K562 (cell line): Measurements from ENCODE around the gene GALNS. TPM values are rescaled to one million over a fixed set of nuclear protein-coding genes. Genes with fewer than 3 reads are reported as not detected.

Source experiments
- CBFA2T2 ChIP-seq: fragments of 450-650 bp; conservative IDR thresholded peaks from 2 replicates; pipeline ENCODE4 v1.6.1; 2017; ENCODE audit warnings: mild to moderate bottlenecking
- DPF2 ChIP-seq: fragments of 450-650 bp; IDR thresholded peaks from 2 replicates; pipeline ENCODE4 v1.6.1; 2016
- FOXM1 ChIP-seq, 2 experiments: fragments of 450-650 bp in 1 of 2; sonication (generic) in 1 of 2; formaldehyde crosslinking in 1 of 2; IDR thresholded peaks; 2 replicates each; pipeline versions ENCODE4 v1.6.1 to v1.9.0; 2017 to 2022; ENCODE audit warnings: low read depth in 2 of 2, mild to moderate bottlenecking in 2 of 2, missing genetic modification reagents in 1 of 2, moderate library complexity in 1 of 2
- HEY1 ChIP-seq: fragments of 250-450 bp; sonication (Bioruptor Pico); IDR thresholded peaks from 2 replicates; pipeline ENCODE4 v1.5.0; 2020; ENCODE audit warnings: mild to moderate bottlenecking, moderate library complexity, borderline replicate concordance
- SETDB1 ChIP-seq: IDR thresholded peaks from one replicate; pipeline ENCODE4 v1.6.1; 2012; ENCODE audit warnings: low read length, control low read depth, inconsistent platforms
- SMC3 ChIP-seq: conservative IDR thresholded peaks from 2 replicates; pipeline ENCODE4 v1.6.1; 2011; ENCODE audit warnings: low read depth, low read length, improper control_type of control experiment; ENCODE audit not compliant: insufficient read depth
- SRSF3 ChIP-seq: fragments of 200-400 bp; formaldehyde crosslinking; IDR thresholded peaks from 2 replicates; pipeline ENCODE4 v1.6.1; 2016; ENCODE audit warnings: mild to moderate bottlenecking, low read length, moderate library complexity; ENCODE audit not compliant: insufficient read depth
- STAT6 ChIP-seq: sonication (generic); formaldehyde crosslinking; IDR thresholded peaks from 2 replicates; pipeline ENCODE4 v1.8.1; 2023; ENCODE audit warnings: mild to moderate bottlenecking, missing genetic modification reagents
- TARDBP ChIP-seq: fragments of 450-650 bp; IDR thresholded peaks from 2 replicates; pipeline ENCODE4 v1.6.1; 2016
- TEAD4 ChIP-seq, 2 experiments: sonication (generic) in 1 of 2; formaldehyde crosslinking in 1 of 2; IDR thresholded peaks; 2 replicates each; pipeline versions ENCODE4 v1.6.1 to v1.8.0; 2012 to 2022; ENCODE audit warnings: borderline replicate concordance in 1 of 2, inconsistent platforms in 1 of 2, low read length in 1 of 2, mild to moderate bottlenecking in 1 of 2, missing genetic modification reagents in 1 of 2
- ZBTB40 ChIP-seq, 2 experiments: fragments of 450-650 bp in 1 of 2; sonication (generic) in 1 of 2; formaldehyde crosslinking in 1 of 2; IDR thresholded peaks; 2 replicates each; pipeline versions ENCODE4 v1.7.1 to v1.9.0; 2016 to 2022; ENCODE audit warnings: inconsistent platforms in 1 of 2, mild to moderate bottlenecking in 1 of 2, missing genetic modification reagents in 1 of 2
- ZNF184 ChIP-seq: sonication (generic); formaldehyde crosslinking; IDR thresholded peaks from 2 replicates; pipeline ENCODE4 v1.5.0; 2020; ENCODE audit warnings: missing genetic modification reagents
- ZNF23 ChIP-seq: fragments of 250-450 bp; sonication (Bioruptor Pico); IDR thresholded peaks from 2 replicates; pipeline ENCODE4 v1.4.0; 2020; ENCODE audit warnings: mild to moderate bottlenecking
- ZNF668 ChIP-seq: fragments of 250-450 bp; sonication (Bioruptor Pico); IDR thresholded peaks from 2 replicates; pipeline ENCODE4 v1.8.0; 2022; ENCODE audit warnings: mild to moderate bottlenecking, inconsistent platforms
- polyA plus RNA-seq, 8 experiments: library from polyadenylated mRNA; depleted of rRNA in 4 of 8; stranded (reverse) in 5 of 8; unstranded in 3 of 8; fragments of >200 nt; fragmentation: Nextera tagmentation in 2 of 8; fragmentation: Illumina TruSeq in 1 of 8; extraction: Ambion mirVana in 2 of 8; extraction: Trizol in 1 of 8; gene quantifications; 2 replicates each; pipeline versions ENCODE4 v1.2.1 to v1.2.3, GENCODE V29; 2011 to 2014; ENCODE audit warnings: inconsistent platforms in 1 of 8, missing spikeins in 1 of 8
- total RNA-seq, 7 experiments: library from RNA; depleted of rRNA in 6 of 7; stranded (reverse); fragments of >200 nt in 6 of 7; fragmentation: Illumina TruSeq in 2 of 7; extraction: Trizol in 2 of 7; gene quantifications; 2 replicates each; pipeline versions ENCODE4 v1.2.1 to v1.2.3, GENCODE V29; 2011 to 2021; ENCODE audit warnings: low replicate concordance in 1 of 7

GALNS gene
- total and polyA plus RNA-seq, 9 of the 15 experiments (the other 6 are each of a cell fraction or from before 2014, with no cell fraction given), result 0.38 to 13.2 (median 4.3) TPM

GRCh38 chr16:88811769-88812512 lies 44.8 kb downstream of the GALNS start, which contains the start of gene APRT (continued):
- TF ChIP-seq TEAD4 (IDR thresholded peaks at IDR 0.05; ENCODE audit: low read length) (peak; percentile 80), TEAD4 (CRISPR knock-in tag; IDR thresholded peaks at IDR 0.05; ENCODE audit: borderline replicate concordance) (no peak), STAT6 (CRISPR knock-in tag) (peak; percentile 61; the same call in 1 of the 2 replicates), SMC3 (peak; percentile 74), ZBTB40 (IDR thresholded peaks at IDR 0.05) (peak; percentile 80), ZBTB40 (CRISPR knock-in tag; IDR thresholded peaks at IDR 0.05) (no peak), ZNF23 (CRISPR knock-in tag) (no peak), ZNF668 (CRISPR knock-in tag) (no peak), ZNF184 (CRISPR knock-in tag) (no peak), TARDBP (peak; percentile 98), SETDB1 (no peak), CBFA2T2 (0 out of 2 replicates have a peak, but pooled peaks have one; percentile 2), HEY1 (CRISPR knock-in tag) (no peak), SRSF3 (no peak), FOXM1 (IDR thresholded peaks at IDR 0.05; ENCODE audit: low read depth) (no peak), FOXM1 (CRISPR knock-in tag; IDR thresholded peaks at IDR 0.05; ENCODE audit: low read depth) (peak; percentile 83; the same call in 1 of the 2 replicates), DPF2 (peak; percentile 59; the same call in 1 of the 2 replicates)
